Lung microvascular endothelial cell (primary cell): Measurements from ENCODE around the gene WDR5. TPM values are rescaled to one million over a fixed set of nuclear protein-coding genes. Genes with fewer than 3 reads are reported as not detected.

ENCODE experiments used
- DNase-seq, 2 donors: peaks; one replicate each; pipeline versions ENCODE4 v3.0.0 to v3.0.0-alpha.2; 2010; ENCODE audit warnings: low read depth in 2 of 2
- total RNA-seq: library from RNA; depleted of rRNA; stranded (reverse); fragments of >200 nt; gene quantifications from 2 replicates; pipeline ENCODE4 v1.2.1, GENCODE V29; 2014

WDR5 gene
- total RNA-seq, 1 donor from 2014 or later: 14.7 TPM

DNA sequence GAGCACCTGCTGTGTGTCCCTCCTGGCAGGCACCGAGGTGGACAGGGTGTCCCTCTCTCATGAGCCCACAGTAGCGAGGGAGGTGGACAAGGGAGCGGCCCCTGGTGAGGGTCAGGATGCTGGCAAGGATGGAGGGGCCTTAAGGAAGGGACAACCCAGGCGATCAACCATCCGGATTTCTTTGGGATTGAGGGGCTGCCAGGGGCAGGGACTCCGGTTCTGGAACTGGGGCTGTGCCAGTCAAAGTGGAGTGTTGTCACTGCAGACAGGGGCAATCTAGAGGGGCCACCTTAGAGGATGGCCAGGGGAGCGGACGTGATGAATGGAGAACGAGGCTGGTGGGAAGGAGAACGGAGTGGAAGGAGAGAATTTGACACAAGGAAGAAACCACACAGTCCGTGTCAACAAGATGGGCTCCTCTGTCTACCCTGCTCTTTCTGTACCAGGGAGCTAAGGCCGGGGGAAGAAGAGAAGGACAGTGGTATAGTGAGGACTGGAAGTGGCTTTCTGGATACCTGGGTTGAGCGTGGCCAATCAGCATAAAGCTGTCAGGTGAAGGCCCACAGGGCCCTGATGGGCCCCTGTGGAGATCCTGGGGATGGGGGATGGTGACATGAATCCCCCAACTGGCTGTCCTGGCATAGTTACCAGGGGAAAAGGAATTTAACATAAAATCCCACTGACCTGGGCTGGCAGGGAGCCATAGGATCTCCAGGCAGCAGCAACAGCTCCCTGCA, 4.2 kb upstream of the WDR5 start:
- DNase-seq: no peak

- no peak for DNase-seq
Observed at GRCh38 chr9:134132208-134132870, 3.5 kb upstream of the WDR5 start.

DNA sequence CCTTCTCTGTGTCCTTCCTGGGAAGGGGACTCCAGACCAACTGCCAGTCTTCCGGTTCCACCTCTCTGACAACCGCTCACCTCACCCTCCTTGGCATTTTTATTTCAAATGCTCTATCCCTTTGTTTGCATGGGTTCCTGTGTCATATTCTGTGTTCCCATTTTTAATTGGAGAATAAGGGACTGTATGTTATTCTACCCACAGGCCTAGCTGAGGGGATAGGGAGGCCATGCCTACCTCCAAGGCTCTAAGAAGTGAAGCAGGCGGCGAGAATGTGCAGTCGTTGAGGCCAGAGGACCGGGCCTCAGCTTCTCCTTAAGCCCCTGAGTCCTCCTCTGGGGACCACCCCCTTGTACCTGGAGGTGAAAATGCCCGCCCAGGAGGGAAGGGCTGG, 936 bp upstream of the WDR5 start:
- DNase-seq: no peak

- peak; percentile 28 to 44 for DNase-seq
Observed at GRCh38 chr9:134136118-134136995, 475 bp downstream of the WDR5 start.

DNA sequence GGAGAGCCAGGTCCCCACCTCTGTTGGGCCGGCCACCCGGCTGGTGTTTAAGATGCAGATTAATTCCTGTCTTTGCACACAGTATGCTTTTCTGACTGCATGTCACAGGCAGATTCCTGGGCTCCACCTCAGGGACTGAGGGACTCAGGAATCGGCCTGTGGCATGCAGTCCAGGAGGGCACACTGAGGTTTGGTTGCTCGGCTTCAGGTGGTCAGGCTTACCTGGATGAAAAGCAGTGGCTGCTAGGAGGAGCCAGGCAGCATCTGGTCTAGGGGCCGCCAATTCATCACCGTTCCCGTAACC, 1.1 kb downstream of the WDR5 start:
- DNase-seq: no peak

DNA sequence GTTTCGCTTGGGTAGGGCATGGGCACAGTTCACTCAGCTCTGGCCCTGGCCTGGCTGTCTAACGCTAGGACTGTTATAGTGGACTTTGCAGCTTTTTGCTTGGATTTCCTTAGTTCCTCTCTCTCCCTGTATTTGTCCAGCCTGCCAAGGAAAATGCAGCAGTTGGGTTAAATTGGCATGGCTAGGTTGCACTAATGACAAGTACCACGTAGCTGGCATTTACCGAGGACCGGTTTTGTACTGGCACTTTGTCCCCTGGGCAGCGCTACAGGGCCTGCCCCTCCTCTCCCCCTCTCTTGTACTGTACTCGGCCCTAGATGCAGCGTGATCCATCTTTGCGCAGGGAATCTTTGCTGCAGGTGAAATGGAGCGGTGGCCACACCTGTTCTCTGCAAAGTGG, 2.4 kb downstream of the WDR5 start:
- DNase-seq: no peak

DNA sequence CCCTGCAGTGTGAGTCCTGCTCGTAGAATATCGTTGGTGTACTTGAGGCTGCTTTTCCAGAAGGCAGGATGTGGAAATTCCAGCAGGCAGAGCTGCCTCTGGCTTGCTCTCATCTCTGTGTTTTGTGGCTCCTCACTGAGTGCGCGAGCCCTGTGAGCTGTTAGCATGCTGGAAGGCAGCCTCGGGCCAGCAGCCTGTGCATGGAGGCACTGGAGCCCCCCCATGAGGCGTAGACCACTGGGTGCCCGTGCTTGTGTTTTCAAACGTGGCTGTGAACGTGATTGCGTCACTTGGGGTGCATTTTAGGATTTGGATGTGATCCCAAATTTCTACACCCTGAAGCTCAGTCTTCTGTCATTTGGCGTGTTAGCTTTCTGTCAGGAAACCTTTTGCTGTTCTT, 3.2 kb downstream of the WDR5 start:
- no peak for DNase-seq

GRCh38 chr9:134141906-134142305, 6.0 kb downstream of the WDR5 start:
- no peak for DNase-seq

DNA sequence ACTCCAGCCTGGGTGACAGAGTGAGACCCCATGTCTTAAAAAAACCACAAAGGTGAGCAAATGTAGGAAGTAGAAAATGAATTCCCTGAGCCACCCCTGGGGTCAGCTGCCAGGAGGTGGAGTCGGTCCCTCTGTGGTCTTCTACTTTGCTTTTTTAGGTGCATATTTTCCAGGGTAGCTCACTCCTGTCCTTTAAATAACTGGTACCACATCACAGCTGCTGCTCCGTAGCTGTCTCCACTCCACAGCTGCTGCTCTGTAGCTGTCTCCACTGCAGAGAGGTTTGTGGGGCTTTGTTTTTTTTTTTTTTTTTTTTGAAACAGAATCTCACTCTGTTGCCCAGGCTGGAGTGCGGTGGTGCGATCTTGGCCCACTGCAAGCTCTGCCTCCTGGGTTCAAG, 8.9 kb downstream of the WDR5 start:
- DNase-seq: no peak

- no peak for DNase-seq
Observed at GRCh38 chr9:134145262-134145661, 9.4 kb downstream of the WDR5 start.

GRCh38 chr9:134146774-134147493, 11.1 kb downstream of the WDR5 start:
- DNase-seq: no peak

DNA sequence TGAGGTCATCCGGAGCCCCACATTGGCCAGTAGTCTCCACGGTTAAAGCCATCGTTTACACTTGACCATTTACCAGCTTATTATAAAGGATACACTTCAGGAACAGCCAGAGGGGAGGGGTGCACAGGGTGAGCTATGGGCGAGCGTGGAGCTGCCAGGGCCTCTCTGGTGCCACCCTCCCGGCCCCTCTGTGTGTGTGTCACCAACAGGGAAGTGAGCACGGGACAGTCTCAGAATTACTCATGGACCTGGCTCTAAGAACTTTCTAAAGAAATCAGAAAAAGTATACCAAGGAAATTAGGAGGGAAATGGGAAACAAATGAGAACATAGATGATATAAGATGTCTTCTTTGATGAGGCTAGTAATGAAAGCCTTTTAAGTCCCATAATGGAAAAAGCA, 13.5 kb downstream of the WDR5 start:
- no peak for DNase-seq

DNA sequence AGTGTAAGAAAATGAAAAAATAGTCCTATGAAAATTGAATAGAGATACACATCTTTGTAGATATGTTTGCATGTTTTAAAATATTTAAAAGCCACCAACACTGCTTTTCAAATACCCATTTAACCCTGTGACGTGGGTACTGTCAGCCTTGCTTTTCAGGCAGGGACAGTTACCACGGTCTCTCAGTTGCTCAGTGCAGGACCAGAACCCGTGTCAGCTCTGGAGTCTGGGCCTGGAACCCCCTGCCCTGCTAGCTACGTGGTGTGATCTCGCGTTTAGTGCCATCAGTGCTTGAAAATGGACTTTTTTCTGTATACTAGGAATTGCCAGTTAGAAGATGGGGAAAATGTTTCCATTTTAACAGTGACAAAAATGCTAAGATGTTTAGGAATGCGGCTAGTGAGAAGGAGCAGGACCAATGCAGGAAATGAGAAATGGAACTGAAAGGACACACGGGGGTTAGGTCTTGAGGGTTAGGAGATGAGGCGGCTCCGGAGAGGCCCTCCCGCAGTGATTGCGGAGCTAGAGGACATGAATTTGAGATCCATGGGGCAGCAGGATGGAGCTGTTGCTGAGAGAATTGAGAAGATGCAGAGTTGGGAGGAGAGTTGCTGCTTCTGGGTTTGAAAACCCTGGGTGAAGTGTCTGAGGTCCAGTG, 14.8 kb downstream of the WDR5 start:
- no peak for DNase-seq

GRCh38 chr9:134152022-134152448, 16.2 kb downstream of the WDR5 start:
- DNase-seq: no peak

DNA sequence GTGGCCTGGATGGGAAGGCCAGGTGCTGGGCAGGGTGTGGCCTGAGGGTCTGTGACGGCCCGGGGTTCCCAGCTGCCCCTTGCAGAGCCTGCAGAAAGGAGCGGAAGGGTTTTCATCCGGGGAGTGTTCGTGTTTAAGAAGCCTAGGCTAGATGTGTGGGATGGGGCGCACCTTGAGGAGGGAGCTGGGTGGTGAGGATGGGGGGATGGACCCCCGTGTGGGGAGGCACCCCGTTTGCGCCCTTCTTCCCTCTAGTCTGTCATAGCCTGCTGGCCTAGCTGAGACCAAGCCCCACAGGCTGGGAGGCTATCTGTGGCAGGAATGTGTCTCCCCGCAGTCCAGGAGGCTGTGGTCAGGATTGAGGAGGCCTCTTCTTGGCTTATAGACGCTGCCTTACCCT, 16.6 kb downstream of the WDR5 start:
- no peak for DNase-seq

GRCh38 chr9:134153450-134153849, 17.6 kb downstream of the WDR5 start:
- no peak for DNase-seq

- no peak for DNase-seq
Observed at GRCh38 chr9:134154262-134154701, 18.4 kb downstream of the WDR5 start.

DNA sequence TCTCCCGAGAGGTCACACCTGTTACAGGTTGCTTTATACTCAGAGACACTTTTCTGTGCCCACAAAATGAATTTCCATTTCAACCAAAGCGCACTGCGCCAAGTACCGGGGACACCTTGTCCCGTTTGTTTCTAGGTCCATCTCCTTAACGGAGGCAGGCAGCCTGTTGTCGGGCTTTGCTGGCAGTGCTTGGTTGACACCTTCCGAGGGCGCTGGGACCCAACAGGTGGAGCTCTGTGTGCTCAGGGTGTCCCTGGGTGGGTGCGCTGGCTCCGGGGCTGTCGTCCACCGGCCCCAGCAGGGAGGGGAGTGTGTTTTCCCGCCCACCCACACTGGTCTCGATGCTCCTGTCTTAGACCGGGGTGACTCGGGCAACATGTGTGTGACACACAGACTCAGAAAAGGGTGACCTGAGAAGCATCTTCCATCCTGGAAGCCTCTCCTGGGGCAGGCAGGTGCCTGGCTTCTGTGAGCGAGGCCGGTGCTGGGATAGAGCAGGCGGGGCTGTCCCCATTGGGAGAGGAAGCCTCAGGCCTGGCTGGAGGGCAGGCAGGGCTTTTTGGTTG, 20.0 kb downstream of the WDR5 start:
- no peak for DNase-seq

DNA sequence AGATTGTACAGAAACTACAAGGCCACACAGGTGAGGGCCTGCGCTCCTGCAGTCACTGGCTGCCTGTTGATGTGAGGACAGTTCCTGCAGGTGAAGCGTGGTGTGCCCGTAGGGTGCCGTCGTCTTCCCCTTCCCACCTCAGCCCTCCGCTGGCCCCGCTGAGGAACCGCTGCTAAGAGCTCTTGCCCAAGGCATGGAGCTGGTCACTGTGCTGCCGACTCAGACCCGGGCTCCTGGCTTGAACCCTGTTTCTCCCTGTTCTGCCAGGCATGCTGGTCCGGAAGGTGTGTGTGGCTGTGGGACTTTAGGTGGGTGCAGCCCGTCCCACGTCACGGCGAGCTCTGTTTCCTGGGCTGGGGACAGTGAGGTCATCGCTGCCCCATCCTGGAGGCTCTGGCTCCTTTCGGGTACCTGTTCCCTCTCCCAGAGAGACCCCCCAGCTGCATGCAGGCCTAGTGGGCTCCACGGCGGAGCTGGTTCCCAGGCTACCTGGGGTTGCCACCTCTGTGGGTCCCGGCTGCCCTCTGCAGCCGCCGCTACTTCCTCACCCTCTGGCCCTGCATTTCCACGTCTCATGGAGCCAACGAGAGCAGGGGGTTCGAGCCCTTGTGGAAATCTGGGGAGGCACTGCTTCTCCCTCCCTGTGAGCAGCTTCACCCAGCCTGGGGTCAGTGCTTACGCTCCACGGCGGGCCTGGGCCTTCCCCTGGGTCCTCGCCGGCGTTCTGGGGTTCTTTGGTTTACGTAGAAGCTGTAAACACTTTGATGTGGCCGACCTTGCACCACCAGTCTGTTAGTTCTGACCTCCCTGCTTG, 20.9 kb downstream of the WDR5 start:
- no peak for DNase-seq

DNA sequence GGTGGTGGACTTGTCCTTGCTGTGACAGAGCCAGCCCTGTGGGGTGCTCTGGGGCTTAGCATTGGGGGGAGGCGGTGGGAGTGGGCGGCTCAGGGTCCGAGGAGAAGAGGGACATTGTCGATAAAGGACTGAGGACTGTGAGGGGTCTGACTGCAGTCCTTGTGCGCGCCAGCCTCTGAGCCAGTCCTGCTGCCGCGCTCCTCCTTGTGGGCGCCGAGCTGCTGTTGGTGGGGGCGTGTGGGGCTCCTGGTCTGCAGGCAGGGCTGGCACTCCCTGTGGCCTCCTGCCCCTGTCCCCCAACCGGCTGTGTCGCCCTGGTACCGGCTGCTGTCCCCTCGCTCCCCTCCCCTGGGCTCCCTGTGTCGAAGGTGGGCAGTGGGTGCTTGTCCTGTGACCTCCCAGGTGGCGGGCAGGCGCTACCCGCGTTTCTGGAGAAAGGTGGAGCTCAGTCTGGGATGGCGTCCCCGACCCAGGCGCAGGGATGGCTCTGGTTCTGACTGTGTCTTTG, 21.6 kb downstream of the WDR5 start:
- DNase-seq: no peak
